DMS114 treated with DMSO at 0.1 percent for 48 hours (cell line): ENCODE measurements around the gene SLC1A6.
"Not testable (repeated sequence)": the region's sequence is repeated elsewhere in the genome, so short reads cannot be mapped to it uniquely, and the experiment has no call there.

Source experiments
- DNase-seq: peaks from one replicate; lab custom pipeline; 2025; ENCODE audit not compliant: unreplicated experiment; lab: John Stamatoyannopoulos, UW

SLC1A6 gene

GRCh38 chr19:14959263-14959662 is 20.4 kb downstream of the SLC1A6 start:
- no peak for DNase-seq

DNA sequence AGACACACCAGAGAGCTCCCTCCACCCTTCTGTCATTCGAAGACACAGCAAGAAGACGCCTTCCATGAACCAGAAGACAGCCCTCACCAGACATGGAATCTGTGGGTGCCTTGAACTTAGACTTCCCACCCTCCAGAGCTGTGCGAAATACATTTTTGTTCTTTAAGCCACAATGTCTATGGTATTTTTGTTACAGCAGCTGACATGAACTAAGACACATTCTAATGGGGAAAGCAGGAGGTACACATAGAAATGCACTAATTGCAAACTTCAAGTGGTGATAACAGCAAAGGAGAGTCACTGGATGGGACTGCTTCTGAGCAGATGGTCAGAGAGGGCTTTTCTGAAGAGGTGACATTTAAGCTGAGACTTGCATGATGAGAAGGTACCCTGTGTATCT is 22.2 kb downstream of the SLC1A6 start:
- no peak for DNase-seq

DNA sequence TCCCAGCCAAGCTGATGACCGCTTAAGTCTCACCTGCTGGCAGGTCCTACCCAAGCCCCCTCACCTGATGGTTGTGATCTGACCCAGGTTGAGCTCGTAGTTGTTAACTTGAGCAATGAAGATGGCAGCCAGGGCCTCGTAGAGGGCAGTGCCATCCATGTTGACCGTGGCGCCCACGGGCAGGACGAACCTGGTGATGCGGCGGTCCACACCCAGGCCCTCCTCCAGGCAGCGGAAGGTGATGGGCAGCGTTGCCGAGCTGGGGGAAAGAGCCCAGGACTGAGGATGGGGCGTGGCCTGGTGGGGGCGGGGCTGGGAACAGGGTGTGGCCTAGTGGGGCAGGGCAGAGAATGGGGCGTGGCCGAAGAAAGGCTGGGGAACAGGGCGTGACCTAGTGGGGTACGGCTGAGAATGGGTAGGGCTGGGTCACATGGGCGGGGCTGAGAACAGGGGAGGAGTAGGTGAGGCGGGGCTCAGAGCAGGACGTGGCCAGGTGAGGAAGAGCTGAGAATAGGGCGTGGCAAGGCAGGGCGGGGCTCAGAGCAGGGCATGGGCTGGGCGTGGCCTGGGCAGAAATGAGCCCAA is 25.5 kb downstream of the SLC1A6 start:
- DNase-seq = no peak

DNA sequence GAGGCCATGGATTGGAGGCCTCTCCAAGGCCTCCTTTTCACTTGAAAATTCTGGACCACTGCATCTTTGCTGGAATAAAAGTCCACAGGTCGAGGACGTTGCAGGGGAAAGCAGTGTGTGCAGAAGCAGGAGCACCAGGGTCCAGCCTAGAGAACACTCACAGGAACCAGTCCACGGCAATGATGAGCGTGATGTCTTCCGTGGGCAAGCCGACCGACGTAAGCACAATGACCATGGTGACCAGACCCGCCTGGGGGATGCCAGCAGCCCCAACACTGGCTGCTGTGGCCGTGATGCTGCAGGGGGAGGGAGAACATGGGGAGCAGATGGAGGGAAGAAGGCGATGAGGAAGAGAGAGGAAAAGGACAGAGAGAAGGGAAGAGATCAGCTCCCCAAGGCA is 26.9 kb downstream of the SLC1A6 start:
- no peak for DNase-seq

DNA sequence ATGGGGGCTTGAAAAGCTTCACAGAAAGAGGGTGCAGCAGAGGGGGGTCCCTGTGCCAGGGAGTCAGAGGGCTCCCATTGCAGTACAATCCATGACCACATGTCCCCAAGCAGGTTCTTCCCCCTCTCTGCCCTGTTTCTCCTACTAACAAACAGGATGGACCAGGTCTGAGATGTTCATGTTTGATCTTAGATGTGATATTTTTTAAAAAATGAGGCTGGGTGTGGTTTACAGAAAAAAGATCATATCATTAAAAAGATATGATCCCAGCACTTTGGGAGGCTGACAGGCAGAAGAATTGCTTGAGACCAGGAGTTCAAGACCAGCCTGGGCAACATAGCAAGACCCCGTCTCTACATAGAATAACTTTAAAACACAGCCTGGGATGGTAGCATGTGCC is 29.2 kb downstream of the SLC1A6 start:
- DNase-seq = no peak

DNA sequence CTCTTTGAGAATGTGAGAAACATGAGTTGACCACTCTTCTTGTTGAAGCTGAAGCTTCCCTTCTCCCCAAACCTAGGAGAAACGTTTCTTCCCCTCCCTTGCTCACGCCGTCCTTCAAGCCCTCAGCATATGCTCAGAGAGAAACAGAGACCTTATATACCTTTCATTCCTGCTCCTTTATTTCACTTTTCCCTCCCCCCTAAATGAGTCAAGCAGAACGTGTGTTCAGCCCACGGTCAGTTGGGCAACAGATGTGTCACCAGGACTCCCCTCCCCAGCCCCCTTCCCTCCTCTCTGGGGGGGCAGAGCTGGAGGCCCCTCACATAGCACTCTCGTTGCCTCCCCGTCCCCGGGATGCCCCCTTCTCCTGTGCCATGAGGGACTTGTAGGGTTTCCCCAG is 29.8 kb downstream of the SLC1A6 start:
- DNase-seq = no peak

- not testable (repeated sequence) for DNase-seq
Observed at GRCh38 chr19:14949413-14949812, 30.3 kb downstream of the SLC1A6 start.

- no peak for DNase-seq
Observed at GRCh38 chr19:14944456-14944855, 35.2 kb downstream of the SLC1A6 start.

DNA sequence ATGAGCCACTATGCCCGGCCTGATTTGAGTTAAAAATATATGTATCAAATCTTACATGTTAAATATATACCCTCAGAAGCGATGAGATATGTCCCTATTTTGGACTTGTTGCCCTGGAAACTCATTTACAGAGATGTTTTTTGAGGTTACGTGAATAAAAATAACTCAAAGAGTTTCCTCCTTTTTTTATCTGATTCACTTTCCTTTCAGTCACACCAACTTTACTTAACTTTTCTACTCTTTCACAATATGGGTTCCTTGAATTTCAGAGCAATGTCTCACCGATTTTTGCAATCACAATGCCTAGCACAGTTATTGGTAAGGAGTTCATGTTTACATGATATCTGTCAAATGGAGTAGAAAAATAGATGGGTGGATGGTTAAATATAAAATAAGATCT is 36.1 kb downstream of the SLC1A6 start:
- DNase-seq = no peak

GRCh38 chr19:14941189-14941588 is 38.5 kb downstream of the SLC1A6 start, which contains the start of gene OR7C2:
Gene OR7C2, plus strand, starts transcription at chr19:14941489. Its CDS starts 0 bp downstream, at chr19:14941489.
- no peak for DNase-seq

DNA sequence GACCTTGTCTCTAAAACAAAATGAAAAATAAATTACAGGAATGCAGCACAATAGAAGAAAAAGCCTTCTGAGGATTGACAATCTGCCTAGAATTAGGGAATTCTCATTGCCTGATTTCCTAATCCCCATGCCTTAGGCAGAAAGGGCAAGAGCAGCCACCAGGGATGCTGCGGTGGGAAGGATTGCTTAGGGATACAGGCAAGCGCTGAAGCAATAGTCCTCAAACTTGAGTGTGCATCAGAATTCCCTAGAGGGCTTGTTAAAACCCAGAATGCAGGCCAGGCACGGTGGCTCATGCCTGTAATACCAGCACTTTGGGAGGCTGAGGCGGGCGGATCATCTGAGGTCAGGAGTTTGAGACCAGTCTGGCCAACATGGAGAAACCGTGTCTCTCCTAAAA is 39.4 kb downstream of the SLC1A6 start:
- no peak for DNase-seq

- no peak for DNase-seq
Observed at GRCh38 chr19:14933506-14933905, 46.2 kb downstream of the SLC1A6 start.

DNA sequence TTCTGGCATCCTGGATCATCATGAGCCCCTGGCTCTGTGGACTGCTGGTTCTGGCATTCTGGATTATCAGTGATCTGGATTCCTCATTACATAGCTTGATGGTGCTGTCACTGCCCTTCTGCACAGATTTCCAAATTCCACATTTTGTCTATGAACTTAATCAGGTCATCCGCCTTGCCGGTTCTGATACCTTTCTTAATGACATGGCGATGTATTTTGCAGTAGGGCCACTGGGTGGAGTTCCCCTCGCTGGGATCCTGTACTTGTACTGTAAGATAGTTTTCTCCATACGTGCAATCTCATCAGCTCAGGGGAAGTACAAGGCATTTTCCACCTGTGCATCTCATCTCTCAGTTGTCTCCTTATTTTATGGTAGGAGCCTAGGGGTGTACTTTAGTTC is 62.8 kb downstream of the SLC1A6 start:
- DNase-seq = peak; percentile 9

DNA sequence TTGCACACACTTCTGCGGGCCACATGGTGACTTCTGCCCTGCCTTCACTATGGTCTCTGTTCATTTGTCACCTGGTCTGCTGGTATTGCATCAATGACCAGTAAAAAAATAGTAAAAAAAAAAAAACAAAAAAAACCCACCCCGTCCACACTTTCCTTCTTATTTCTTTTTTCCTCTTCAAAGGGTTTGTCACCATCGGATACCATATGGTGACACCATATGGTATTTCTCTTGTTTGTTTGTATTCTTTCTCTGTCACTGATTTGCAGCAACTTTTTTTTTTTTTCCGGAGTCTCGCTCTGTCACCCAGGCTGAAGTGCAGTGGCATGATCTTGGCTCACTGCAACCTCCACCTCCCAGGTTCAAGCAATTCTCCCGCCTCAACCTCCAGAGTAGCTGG is 64.5 kb downstream of the SLC1A6 start:
- DNase-seq = no peak

DNA sequence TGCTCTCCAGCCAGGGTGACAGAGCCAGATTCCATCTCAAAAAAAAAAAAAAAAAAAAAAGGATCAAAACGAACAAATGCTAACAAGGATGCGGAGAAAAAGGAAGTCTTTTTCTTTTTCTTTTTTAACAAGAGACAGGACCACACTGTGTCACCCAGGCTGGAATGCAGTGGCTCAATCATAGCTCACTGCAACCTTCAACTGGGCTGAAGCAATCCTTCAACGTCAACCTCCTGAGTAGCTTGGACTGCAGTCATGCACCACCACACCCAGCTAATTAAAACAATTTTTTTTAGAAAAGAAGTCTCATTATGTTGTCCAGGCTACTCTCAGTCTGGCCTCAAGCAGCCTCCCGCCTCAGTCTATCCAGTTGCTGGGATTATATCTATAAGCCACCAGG is 73.0 kb downstream of the SLC1A6 start:
- DNase-seq = no peak

- DNase-seq = no peak
Observed at GRCh38 chr19:14901675-14902260, 77.9 kb downstream of the SLC1A6 start.
